G401.6 (cell line): ENCODE data around the gene GPR137B.
"Not testable (repeated sequence)": the region's sequence is repeated elsewhere in the genome, so short reads cannot be mapped to it uniquely, and the experiment has no call there.

Experiments
- FAIRE-seq: peaks from 2 replicates; lab custom pipeline; 2012; peaks lifted over from hg19 to GRCh38; lab: Jason Lieb, UNC

Gene GPR137B

GRCh38 chr1:236161755-236162154 lies 19.4 kb downstream of the GPR137B start:
- FAIRE-seq = not testable (repeated sequence)

DNA sequence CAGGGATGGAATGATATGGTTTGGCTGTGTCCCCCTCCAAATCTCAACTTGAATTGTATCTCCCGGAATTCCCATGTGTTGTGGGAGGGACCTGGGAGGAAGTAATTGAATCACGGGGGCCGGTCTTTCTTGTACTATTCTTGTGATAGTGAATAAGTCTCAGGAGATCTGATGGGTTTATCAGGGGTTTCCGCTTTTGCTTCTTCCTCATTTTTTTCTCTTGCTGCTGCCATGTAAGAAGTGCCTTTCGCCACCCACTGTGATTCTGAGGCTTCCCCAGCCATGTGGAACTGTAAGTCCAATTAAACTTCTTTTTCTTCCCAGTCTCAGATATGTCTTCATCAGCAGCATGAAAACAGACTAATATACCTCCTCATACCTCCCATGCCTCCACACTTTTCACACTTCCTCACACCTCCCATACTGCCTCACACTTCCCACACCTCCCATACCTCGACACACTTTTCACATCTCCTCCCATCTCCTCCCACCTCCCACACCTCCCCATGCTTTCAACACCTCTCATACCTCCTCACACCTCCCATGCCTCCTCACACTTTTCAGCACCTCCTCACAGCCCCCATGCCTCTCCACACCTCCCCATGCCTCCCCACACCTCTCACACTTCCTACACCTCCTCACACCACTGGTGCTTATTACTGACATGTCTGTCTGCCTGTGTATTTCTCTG lies 21.3 kb downstream of the GPR137B start:
- no peak for FAIRE-seq

DNA sequence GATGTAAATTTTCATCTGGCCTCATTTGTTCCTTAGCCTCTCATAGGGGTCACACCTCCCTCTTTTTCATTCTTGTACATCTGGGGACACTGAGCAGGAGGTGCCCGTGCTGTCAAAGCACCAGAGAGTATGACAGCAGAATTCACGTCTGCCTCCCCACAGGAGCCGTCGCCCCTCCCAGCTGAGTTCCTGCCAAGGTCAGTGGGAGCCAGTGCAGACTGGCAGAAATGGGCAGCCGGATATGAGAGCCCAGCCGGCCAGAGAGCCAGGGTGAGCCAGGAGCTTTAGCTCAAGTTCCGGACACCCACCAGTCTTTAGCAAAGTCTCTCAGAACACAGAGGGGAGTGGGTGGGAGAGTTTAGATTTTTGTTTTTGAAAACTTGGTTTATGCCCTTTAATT lies 21.9 kb downstream of the GPR137B start:
- no peak for FAIRE-seq

- FAIRE-seq = no peak
These were observed 23.1 kb downstream of the GPR137B start for GRCh38 chr1:236165238-236165981.

- no peak for FAIRE-seq
These were observed 23.7 kb downstream of the GPR137B start for GRCh38 chr1:236166041-236166440.

- FAIRE-seq = no peak
These were observed 24.8 kb downstream of the GPR137B start for GRCh38 chr1:236167154-236167553.

DNA sequence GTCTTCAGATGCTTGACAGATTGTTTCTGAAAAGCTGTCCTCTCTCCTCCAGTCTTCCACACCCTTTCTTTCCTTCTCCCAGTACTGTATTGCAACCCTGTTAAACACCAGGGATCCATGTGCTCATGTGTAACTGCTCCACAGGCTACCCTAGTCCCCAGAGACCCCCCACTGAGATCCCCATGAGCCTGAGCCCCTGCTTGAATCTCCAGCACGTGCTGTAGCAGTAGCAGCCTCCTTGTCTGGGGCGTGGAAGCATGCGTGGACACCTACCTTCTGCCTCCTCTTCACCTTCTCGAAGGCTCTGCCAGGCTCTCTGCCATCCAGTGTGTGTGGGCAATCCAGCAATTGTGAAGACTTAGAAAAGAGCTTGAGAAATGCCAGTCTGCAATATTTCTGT lies 25.2 kb downstream of the GPR137B start:
- FAIRE-seq = no peak

DNA sequence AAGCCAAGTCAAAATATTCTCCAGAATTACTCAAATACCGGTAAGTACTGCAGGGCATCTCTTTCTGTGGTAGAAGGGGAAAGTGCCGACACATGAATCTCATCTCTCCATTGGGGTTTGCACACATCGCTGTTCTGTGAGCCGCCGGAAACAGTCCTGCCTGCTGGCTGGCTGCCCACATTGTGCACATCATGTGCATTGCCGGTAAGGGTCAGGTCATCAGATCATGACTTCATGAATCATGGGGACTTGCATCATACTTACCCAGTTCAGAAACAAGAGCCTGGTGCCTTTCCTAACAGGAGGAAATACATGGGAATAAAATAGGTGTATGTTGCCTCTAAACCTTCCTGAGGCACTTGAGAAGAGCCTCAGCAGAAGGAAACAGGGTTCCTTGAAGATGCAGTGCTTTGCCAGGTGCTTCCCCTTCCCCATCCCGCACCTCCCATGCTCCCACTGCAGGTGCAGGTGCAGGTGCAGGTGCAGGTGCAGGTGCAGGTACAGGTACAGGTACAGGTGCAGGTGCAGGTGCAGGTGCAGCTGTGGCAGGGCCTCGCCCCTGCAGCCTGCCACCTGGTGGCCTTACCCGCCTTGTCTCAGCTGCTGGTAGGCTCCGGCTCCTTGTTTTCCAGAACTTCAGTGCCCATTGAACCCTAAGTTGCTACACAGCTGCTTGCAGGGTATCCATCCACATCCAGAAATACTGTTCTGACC lies 26.5 kb downstream of the GPR137B start:
- no peak for FAIRE-seq

GRCh38 chr1:236172041-236172579 lies 29.8 kb downstream of the GPR137B start:
- no peak for FAIRE-seq

GRCh38 chr1:236173174-236173767 lies 30.9 kb downstream of the GPR137B start:
- no peak for FAIRE-seq

DNA sequence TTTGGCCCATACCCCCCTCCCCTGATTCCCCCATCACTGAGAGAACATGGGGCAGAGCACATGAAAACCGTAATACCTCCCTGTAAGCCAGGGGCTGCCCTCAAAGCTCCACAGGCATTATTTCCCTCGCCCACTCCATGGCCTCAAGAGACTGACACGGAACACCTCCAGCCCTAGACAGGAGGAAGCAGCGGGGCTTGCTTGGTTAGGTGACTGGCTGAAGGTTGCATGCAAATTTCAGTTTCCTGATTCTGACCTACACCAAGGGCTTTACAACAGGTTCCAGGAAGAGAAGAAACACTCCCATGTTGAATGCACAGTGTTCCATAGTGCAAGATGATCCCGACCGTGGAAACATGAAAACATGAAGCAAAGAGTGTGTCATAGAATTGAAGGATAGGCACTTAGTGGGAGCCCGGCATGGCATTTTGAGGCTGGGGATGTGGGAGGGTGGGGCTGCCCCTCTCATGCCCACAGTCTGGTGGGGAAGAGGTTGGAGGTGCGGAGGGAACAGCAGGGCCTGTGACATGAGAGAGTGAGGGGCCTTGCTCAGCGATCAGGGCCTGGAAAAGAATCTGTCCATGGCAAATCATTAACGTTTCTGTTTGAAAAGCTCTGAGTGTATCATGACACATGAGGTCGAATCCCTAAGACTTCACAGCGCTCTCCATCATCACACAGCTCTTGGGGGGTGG lies 33.5 kb downstream of the GPR137B start:
- no peak for FAIRE-seq

GRCh38 chr1:236176337-236177336 lies 34.3 kb downstream of the GPR137B start:
- no peak for FAIRE-seq

- no peak for FAIRE-seq
These were observed 37.3 kb downstream of the GPR137B start for GRCh38 chr1:236179634-236180033.

DNA sequence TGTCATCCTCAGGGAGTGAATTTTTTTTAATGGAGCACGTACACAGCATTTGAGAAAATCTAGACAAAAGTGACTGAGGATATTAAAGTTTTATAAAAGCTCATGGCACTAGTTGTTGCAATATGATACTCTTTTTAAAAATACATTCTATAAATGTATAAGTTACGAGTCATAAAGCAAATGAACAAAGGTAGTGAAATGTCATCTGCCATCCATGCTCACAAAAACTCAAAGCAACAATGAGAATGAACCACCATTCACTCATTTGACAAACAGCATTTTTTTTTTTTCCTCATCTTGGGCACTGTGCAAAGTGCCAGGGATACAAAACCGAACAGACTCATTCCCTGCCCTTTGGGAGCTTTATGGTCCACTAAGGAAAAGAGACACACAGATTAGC lies 38.7 kb downstream of the GPR137B start:
- FAIRE-seq = no peak

- no peak for FAIRE-seq
These were observed 43.3 kb downstream of the GPR137B start for GRCh38 chr1:236185687-236186086.

GRCh38 chr1:236186471-236186870 lies 44.1 kb downstream of the GPR137B start:
- not testable (repeated sequence) for FAIRE-seq

GRCh38 chr1:236188084-236188483 lies 45.7 kb downstream of the GPR137B start:
- not testable (repeated sequence) for FAIRE-seq

DNA sequence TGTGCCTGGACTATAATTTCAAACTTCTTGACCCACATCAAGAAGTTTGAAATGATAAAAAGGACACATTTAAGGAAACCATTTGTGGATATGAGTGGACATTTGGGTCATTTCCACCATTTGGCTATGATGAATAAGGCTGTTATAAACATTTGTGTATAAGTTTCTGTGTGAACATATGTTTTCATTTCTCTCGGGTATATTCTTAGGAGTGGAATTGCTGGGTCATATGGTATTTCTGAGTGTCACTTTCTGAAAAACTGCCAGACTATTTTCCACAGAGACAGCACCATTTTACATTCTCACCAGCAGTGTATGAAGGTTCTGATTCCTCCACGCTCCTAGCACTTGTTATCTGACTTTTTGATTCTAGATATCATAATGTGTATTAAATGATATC lies 50.8 kb downstream of the GPR137B start:
- no peak for FAIRE-seq

DNA sequence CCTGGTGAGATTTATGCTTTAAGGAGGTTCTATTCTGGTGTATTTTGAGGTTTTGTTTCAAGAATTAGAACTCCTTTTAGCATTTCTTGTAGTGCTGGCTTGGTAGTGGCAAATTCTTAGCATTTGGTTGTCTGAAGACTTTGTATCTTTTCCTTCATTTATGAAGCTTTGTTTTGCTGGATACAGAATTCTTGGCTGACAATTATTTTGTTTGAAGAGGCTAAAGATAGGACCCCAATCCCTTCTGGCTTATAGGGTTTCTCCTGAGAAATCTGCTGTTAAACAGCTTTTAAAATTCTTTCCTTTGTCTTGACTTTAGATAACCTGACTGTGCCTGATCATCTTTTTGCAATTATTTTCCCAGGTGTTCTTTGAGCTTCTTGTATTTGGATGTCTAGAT lies 58.6 kb downstream of the GPR137B start:
- FAIRE-seq = no peak

DNA sequence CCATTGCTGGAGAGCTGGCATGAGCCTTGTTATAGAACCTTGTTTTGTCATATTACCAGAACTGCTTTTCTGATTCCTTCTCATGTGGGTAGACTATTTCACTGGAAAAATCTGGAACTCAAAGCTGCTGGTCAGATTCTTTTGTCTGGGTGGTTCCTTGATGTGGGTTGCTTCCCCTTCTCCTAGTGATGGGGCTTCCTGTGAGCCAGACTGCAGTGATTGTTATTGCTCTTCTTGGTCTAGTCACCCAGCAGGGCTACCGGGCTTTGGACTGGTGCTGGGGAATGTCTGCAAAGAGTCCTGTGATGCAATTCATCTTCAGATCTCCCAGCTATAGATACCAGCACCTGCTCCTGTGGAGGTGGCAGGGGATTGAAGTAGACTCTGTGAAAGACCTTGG lies 59.4 kb downstream of the GPR137B start:
- no peak for FAIRE-seq

GRCh38 chr1:236204039-236204438 lies 61.7 kb downstream of the GPR137B start:
- no peak for FAIRE-seq
